CD4-positive, alpha-beta T cell treated with Interleukin-6 for 4 hours (primary cell): ENCODE results near the gene SHROOM2.

ENCODE experiments used
- DNase-seq: peaks from one replicate; pipeline ENCODE4 v3.0.0-alpha.2; 2020; ENCODE audit warnings: mixed read lengths

SHROOM2 gene

DNA sequence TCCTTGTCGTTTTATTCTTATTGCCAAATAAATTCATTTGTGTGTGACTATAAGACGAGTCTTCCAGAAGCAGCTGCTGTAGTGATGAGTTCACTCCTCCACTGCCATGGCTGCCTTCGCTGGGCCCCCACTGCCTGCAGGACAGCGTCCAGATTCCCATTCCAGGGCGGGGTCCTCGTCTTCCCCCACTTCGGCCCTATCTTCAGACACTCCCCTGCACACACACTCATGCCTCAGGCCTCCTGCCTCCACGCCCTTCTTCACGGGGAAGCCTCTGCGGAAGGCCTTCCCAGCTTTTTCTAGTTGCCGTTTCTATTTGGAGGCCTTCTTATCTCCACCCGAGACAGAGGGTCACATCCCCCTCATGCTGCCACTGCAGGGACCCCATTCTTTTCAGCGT is 80.4 kb downstream of the SHROOM2 start:
- DNase-seq: no peak

DNA sequence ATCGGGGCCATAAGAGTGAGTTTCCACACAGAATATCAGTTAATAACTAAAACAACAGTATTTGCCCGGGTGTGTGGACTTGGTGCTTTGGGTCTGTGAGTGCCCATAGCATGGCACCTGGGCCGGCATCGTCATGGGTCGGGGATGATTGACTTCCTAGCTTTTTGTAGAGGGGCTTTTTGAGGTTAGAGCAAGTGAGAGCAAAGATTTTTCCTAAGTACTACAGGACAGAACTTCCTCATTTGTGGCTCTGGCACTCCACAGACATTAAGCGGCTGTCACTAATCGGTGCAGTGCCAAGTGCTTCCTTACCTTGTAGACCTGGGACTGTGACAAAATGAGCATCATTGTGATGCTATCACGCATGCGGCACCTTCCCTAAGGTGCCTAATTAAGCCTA is 81.0 kb downstream of the SHROOM2 start:
- DNase-seq: no peak

DNA sequence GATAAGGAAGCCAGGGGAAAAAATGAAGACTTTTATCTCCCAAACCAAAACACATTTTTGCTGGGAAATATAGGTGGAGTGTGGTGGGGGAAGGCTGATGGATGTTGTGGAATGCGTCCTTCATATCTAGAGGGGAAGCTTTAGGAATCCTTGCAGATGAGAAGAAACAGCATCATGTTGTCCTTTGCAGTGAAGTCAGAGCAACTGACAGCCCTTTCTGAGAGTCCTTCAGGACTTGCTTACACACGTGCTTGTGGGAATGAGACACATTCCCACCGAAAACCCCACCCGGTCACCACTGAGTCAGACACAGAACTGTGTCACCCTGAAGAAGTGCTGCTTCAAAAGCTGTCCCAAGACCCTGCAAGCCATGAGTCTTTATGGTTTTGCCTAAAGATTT is 81.5 kb downstream of the SHROOM2 start:
- no peak for DNase-seq

DNA sequence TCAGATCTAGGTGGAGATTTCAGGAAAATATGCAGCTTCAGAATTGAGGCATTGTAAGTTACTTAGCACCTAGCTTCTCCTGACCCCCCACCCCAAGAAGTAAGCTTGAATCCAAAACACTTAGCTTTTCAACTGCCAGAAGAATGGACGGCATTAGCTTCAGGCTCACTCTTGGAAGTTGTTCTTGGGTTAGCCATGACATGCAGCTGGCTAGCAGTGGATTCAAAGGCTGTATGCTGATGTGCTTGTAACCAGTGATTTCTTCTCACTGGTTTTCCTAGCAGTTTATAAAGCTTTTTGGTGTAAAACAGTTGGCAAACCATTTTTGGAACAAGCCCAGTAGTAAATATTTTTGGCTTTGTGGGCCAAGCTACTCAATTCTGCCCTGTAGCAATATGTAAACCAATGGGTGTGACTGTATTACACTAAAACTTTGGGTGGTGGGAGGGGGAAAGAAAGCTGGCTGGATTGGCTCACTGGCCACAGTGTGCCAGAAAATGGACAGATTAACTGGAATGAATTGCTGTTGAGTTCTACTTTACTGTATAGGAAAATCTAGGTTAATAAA is 85.6 kb downstream of the SHROOM2 start:
- DNase-seq: no peak

DNA sequence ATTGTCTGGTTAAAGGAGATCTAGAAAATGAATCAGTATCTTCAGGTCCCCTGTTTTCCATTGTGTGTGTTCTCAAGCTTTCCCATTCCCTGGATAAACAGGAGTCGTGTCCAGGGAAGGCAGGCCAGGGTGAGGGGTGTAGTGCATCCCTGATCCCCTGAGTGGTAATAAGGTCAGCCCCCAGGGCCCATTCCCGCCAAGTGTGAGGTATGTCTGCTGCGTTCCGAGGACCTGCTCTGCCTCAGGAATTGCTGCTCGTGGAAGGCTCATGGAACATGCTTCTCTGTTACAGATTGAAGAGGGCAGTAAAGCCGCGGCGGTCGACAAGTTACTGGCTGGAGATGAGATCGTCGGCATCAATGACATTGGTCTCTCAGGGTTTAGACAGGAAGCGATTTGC is 87.1 kb downstream of the SHROOM2 start:
- DNase-seq: no peak

DNA sequence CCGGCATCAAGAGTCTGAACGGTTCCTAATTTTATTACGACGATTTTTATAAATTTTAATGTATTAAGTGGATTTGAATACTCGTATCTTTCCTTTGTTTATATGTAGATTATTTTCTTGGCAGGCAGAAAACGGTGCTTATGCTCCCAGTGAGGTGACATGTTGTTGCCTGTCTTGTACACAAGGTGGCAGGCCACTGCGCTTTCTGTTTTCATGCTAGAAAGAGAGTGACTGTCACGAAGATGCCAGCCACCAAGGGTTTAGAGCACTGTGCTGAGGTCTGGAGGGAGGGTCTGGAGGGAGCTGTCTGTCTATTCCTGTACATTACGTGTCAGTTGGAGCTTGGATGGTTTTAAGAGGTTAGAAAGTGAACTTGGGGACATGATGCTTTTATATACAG is 87.7 kb downstream of the SHROOM2 start:
- DNase-seq: peak; percentile 40

DNA sequence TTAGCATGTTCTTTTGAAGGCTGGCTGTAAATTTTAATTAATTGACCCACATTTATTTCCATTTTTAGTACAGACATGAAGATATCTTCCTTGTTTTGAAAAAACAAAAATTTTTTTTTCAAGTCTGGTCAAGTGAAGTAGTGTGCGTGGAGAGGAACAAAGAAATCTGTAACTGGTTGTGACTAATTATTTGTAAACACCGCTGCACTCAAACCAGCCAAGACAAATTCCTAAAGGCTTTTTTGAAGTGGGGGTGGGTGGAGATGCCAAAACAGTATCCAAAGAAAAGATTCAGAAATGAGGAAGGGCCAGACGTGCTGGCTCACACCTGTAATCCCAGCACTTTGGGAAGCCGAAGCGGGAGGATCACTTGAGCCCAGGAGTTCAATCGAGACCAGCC is 88.3 kb downstream of the SHROOM2 start:
- no peak for DNase-seq

DNA sequence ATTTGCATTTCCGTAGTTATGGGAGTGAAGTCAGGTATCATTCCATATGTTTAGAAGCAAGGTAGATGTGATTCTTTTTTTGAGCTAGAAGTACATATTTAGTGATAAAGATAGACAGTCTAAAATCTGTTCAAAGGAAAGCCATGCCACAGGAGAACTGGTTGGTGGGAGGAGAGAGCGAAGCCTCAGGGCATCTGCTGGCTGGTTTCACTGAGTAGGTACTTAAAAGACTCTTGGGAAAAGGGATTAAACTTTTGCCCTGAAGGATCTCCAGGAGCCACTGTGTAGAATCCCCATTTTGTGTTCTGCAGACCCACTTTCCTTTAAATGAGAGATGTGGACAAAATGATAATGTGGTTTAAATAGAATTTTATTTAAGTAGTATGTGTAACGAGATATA is 89.6 kb downstream of the SHROOM2 start:
- no peak for DNase-seq

DNA sequence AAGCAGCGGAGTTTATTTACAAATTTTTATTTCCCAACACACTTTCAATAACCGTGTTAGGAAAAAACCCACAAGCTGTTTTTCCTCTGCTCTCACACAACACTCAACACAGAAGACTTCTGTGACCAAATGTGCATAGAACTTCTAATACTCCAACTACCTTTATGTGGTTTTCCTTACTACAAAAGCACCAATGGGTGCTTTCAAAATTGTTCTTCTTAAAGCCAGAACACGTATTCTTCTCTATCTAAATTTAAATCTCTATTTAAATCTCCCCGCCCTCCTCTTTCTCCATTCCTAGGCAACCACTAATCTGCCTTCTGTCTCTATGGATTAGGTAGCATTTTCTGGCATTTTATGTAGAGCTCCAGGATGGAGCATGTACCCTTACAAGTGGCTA is 90.0 kb downstream of the SHROOM2 start:
- no peak for DNase-seq

DNA sequence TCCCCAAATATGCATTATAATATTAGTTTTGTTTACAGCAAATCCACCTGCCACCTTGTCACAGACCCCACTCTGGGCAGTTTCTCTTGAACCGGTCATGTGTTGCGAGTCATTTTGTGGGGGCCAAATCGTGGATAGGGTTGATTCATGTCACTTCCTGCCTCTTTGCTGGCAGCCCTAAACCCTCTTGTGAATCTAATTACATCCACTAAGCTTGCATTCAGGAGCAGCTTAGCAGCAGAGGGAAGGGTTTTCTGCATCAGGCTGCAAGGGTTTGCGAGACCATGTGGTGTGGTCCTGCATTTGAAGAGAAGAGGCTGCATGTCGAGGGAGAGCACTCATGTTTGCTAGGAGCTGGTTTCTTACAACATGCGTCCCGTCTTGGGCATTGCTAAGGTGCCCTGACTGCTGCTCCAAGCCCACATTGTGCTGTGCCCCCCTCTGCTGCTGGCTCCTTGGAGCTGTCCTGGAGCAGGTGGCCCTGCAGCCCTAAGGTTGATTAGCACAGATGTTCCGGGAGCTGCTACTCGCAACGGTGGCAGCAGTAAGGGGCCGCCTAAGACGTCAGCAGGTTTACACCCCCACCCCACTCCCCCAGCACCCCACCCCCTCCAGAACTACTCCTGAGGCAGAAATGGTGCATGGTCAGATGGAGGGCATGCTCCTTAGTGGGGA is 92.1 kb downstream of the SHROOM2 start:
- DNase-seq: no peak

DNA sequence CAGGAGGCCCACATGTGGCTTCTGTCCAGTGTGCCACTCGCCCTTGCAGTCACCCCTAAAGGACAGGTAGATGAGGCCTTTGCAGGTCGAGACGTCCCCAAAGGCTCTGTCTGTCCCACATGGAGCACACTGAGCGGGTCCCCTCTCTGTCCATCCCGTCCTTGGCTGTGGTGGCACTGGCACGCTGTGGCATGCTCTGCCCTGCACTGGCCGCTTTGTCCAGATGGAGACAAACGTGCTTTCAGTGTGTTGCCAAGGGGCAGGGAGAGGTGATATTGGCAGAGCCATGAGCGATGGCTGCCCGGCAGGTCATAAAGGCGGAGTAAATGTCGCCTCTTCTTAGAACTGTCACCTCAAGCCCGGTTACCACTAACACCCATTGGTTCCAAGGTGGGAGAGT is 94.0 kb downstream of the SHROOM2 start:
- DNase-seq: no peak

DNA sequence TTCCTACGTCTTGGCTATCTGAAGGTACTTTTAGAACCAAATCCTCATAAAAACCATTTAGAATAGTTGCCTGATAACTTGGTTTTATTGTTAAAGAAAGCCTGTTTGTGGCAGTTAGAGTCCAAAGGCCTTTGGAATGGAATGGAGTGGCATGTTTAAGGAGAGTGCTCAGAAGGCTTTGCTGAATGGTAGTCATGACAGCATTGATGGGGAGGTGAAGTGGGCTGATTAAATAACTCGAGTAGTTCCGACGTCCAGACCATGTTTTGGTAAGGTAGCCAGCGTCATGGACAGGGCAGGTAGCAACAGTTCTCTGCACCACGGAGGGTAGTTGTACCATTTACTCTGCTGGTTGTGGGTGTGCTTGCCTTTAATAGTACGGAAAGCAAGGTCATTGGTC is 94.6 kb downstream of the SHROOM2 start:
- no peak for DNase-seq

DNA sequence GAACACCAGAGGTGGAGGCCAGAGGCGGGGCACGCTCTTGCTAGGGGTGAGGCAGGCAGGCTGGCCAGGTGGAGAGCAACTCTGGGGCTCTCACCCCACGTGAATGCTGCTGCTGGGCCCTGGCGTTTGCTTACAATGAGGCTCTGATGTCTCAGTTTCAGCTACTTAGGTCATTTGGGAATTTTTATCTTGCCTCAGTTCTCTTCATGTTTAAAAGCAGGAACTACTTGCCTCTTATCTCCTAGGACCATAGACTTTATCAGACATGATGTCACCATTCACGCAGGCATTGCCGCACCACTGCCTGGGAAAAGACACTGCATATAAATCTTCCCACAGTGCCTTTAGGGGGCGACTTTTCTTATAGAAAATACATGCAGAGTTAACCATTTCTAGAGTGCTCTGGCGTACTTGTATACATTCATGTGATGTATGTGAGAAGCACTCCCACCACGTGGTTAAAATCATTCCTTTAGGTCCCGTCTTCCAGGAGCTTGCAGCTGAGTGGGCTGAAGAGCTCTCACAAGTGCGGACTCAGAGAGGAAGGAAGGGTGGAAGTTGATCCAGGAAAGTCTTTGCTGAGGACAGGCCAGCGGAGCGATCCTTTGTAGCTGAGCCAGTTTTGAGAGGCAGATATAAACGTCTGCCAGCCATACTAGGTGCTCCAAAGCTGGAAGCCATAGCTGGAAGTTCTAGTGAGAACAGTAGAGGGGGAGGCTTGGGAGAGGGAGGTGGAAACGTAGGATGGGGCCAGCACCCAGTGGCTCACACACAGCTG is 96.6 kb downstream of the SHROOM2 start:
- DNase-seq: no peak

DNA sequence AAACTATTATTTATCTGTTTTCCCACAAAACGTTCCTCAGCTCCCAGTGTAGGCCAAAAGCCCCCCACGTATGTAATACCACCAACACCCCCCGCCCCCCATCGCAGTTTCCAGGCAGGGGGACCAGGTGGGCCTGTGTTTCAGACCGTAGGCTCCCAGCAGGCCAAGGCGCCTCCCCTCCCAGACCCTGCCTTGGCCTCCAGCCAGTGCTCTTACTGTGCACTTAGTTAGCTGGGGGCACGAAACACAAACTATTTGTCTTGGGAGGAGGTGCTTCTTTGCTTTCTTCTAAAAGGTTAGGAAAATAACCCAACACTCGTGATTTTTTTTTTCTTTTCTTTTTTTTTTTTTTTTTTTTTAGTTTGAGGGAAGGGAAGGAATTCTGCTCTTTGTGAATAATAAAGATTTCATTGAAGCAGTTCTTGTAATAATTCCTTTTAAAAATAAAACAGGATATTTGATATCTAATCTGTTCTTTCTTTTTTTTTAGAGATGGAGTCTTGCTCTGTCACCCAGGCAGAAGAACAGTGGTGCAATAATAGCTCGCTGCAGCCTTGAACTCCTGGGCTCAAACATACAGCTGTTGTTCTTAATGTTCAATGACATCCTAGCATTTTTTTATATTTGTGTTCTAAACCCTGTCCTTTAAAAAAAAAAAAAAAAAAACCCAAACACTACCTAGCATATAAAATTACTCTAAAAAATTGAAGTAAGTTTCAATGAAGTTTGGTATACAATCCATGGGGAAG is 98.0 kb downstream of the SHROOM2 start:
- DNase-seq: no peak

DNA sequence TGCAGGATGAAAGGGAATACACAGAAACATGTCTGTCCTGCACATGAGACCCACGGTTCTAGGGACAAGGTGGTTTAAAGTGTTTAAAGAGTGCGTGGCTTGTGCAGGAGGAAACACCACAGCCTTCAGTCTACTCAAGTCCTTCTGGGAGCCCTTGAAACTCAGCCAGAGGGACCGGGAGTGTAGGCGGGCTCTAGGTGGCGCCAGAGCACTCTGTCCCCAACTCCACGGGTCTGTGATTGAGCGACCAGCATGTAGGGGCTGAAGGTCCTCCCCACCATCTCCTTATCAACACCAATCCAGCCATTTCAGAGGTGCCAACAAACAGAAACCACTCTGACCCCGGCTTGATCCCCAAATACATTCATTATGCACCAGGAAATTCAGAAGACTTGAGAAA is 98.9 kb downstream of the SHROOM2 start:
- DNase-seq: peak; percentile 52

DNA sequence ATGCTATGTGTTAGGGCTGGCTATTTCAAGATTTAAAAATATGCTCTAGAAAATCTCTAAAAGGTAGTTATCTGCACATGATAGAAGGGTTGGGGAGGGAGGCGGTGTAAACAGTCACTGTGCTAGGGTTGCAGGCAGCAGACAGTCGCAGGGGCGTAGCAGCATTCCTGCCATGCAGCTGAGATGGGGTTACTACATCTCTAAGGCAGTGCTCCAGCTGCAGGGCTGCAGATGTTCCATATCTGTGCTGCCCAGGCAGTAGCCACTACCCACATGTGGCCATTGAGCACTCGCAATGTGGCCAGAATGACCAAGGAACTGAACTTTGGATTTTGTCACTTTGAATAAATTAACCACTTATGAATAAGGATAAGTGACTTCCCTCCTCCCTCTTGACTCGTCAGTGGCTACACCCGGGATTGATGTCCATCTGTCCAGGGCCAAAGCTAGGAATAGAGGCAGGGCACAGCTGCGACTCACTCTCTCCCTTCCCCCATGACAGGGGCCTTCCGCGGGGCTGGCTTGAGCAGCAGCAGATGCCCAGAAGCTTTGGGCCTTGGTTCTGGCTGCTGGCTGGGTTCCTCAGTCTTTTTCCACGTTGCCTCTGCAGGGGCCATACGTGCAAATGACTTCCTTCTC is 101.5 kb downstream of the SHROOM2 start:
- DNase-seq: no peak

DNA sequence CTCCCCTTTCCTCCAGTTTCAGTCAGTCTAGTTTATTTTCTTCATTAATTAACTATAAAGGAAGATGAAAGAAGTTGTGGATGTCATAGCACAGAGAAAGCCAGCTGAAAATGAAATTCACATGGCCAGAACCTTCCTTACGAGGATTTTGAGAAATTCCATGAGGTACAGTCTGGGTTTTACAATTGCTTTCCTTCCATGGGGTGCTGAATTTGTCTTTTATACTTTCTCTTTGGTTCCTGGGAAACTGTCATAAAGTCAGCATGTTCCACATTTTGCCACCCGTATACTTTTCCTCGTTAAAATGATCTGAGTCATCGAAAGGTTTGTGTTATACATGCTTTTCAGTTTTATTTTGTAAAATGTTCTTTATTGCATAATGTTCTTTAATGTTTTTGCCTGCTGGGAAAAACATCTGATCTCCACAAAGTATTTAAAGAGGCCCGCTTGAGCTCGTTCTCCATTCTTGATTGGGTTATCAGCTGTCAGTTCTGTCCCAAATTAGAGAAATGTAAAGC is 102.8 kb downstream of the SHROOM2 start:
- DNase-seq: no peak

DNA sequence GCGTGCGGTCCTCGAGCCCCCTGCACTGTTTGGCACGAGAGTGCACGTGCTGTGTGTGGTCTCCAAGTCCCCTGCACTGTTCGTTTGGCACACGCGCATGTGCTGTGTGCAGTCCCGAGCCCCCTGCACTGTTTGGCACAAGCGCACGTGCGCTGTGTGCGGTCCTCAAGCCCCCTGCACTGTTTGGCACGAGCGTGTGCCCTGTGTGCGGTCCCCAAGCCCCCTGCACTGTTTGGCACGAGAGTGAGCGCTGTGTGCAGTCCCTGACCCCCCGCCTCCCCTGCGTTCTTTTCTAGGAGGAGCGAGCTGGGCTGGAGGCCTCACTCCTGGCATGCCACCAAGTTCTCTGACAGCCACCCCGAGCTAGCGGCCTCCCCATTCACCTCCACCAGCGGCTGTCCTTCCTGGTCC is 104.5 kb downstream of the SHROOM2 start:
- DNase-seq: no peak

DNA sequence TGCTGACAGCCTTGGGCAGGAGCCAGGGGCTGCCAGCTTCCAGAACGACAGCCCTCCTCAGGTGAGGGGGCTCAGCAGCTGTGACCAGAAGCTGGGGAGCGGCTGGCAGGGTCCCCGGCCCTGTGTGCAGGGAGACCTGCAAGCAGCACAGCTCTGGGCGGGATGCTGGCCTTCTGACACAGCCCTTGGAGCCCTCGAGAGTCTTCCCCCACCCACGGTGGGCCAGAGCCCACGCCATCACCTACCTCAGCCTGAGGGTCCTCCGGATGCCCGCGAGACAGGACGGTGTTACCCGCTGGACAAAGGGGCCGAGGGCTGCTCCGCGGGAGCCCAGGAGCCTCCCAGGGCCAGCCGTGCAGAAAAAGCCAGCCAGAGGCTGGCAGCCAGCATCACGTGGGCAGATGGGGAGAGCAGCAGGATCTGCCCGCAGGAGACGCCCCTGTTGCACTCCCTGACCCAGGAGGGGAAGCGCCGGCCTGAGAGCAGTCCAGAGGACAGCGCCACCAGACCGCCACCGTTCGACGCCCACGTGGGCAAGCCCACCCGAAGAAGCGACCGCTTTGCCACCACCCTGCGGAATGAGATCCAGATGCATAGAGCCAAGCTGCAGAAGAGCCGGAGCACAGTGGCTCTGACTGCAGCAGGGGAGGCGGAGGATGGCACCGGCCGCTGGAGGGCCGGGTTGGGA is 109.1 kb downstream of the SHROOM2 start:
- DNase-seq: no peak

DNA sequence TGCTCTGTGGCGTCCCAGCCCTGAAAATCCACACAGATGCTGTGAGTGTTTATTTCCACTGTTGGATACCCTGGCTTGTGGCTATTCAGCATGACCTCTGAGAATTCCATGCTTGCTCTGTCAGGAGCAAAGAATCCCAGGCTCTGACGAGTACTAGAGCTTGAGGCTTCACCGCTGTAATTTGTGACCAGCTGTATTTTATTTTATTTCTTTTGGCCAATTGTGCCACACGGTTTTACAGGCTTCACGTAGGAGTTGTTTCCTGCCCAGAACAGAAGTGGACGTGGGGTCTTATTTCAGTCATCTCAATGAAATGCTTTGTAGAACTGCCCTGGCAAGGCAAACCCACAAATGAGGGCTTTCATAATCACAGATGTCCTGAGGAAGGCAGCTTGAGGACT is 111.5 kb downstream of the SHROOM2 start:
- no peak for DNase-seq

DNA sequence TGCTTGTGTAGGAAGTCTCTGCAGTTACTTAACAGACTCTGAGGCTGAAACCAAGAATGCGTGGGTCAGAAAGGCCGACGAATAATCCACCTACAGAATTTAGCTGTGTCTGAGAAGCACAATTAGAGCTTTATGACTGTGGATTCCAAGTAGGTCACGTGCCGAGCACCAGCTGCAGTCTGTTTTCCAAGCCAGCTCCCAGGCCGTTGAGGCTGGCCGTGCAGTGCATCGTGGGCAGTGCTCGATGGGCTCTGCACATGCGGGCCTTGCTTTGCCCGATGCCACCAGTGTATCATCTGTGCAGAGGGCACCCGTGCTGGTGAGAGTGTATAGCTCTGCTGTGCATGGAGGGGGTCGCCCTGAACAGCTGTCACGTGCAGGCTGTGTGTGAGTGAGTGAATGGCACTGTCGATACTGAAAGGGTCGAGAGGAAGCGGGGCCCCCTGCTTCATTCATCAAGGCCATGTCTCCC is 113.4 kb downstream of the SHROOM2 start:
- no peak for DNase-seq

DNA sequence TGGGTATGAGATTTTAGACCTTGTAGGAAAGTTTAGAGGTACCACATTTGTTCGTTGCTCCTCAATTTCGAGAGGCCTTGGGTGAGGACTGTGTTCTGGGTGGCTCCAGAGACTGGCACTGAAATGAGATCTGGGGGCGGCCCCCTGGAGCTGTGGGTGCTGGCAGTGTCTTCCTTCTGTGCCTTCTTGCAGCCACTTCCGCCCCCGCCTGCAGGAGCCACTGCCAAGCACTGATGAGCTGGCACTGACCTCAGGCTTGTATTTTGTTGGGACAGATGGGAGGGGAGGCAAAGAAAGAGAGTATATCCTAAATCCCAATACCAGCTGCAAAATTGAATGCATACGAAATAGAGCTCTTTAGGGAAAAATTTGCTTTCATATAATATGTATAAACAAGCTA is 116.4 kb downstream of the SHROOM2 start:
- DNase-seq: no peak
